Neural cell (in vitro differentiated cells): ENCODE results near the gene PRKCA.

Source experiments
- CTCF ChIP-seq: fragments of 450-650 bp; IDR thresholded peaks from 2 replicates; pipeline ENCODE4 v1.5.1; 2014; ENCODE audit warnings: antibody characterized with exemption, mild to moderate bottlenecking, moderate library complexity; ENCODE audit not compliant: poor library complexity, severe bottlenecking
- EP300 ChIP-seq: fragments of 450-650 bp; conservative IDR thresholded peaks from 2 replicates; pipeline ENCODE4 v1.6.1; 2014; ENCODE audit warnings: antibody characterized with exemption, mild to moderate bottlenecking, moderate library complexity; ENCODE audit not compliant: poor library complexity, severe bottlenecking
- EZH2 ChIP-seq: fragments of 200-600, 300-800 bp; shearing (Covaris generic), sonication (generic); IDR thresholded peaks from 2 replicates; pipeline ENCODE4 v1.6.1; 2014; ENCODE audit warnings: antibody characterized with exemption, low read length, borderline replicate concordance, mild to moderate bottlenecking; ENCODE audit not compliant: insufficient read depth, poor library complexity, severe bottlenecking
- MXI1 ChIP-seq: fragments of 450-650 bp; conservative IDR thresholded peaks from 2 replicates; pipeline ENCODE4 v1.6.1; 2014; ENCODE audit warnings: antibody characterized with exemption, mild to moderate bottlenecking; ENCODE audit not compliant: poor library complexity, severe bottlenecking
- POLR2AphosphoS5 ChIP-seq: IDR thresholded peaks from 2 replicates; pipeline ENCODE4 v1.6.1; 2012
- REST ChIP-seq: IDR thresholded peaks from 2 replicates; pipeline ENCODE4 v1.6.1; 2012; ENCODE audit warnings: borderline replicate concordance
- TAF1 ChIP-seq: IDR thresholded peaks from 2 replicates; pipeline ENCODE4 v1.6.1; 2012; ENCODE audit warnings: low read depth

GRCh38 chr17:66557886-66558285, 255.5 kb downstream of the PRKCA start:
- TF ChIP-seq CTCF (no peak), EZH2 (no peak), POLR2AphosphoS5 (no peak), MXI1 (no peak), EP300 (no peak), TAF1 (no peak), REST (no peak)
